SIG-M5 treated with dmso at 0.1 percent for 504 hours (cell line): ENCODE data around the gene ENO1.

Experiments
- DNase-seq: peaks from one replicate; lab custom pipeline; 2025; ENCODE audit not compliant: unreplicated experiment; lab: John Stamatoyannopoulos, UW

ENO1 gene

GRCh38 chr1:8871965-8872399 is 6.5 kb downstream of the ENO1 start:
- DNase-seq = no peak

- DNase-seq = no peak
Measured at GRCh38 chr1:8871539-8871935, 6.9 kb downstream of the ENO1 start.

- peak; percentile 90 for DNase-seq
Measured at GRCh38 chr1:8870616-8871538, 7.6 kb downstream of the ENO1 start.

GRCh38 chr1:8870103-8870502 is 8.4 kb downstream of the ENO1 start:
- DNase-seq = no peak

- DNase-seq = no peak
Measured at GRCh38 chr1:8867878-8868567, 10.5 kb downstream of the ENO1 start.

GRCh38 chr1:8866792-8867415 is 11.6 kb downstream of the ENO1 start:
- DNase-seq = no peak

- no peak for DNase-seq
Measured at GRCh38 chr1:8866173-8866791, 12.2 kb downstream of the ENO1 start.

- no peak for DNase-seq
Measured at GRCh38 chr1:8864713-8865344, 13.7 kb downstream of the ENO1 start.

- DNase-seq = no peak
Measured at GRCh38 chr1:8863794-8864233, 14.7 kb downstream of the ENO1 start.

- no peak for DNase-seq
Measured at GRCh38 chr1:8863138-8863537, 15.3 kb downstream of the ENO1 start.

- no peak for DNase-seq
Measured at GRCh38 chr1:8862528-8862927, 16.0 kb downstream of the ENO1 start.

- no peak for DNase-seq
Measured at GRCh38 chr1:8860738-8861516, 17.6 kb downstream of the ENO1 start.

GRCh38 chr1:8858888-8859706 is 19.4 kb downstream of the ENO1 start:
- peak; percentile 66 for DNase-seq

- DNase-seq = no peak
Measured at GRCh38 chr1:8858112-8858668, 20.3 kb downstream of the ENO1 start.

GRCh38 chr1:8856689-8857412 is 21.6 kb downstream of the ENO1 start:
- no peak for DNase-seq

- DNase-seq = no peak
Measured at GRCh38 chr1:8854240-8854639, 24.2 kb downstream of the ENO1 start.

GRCh38 chr1:8851060-8851459 is 27.4 kb downstream of the ENO1 start:
- no peak for DNase-seq
